Tibial nerve (tissue), 4 donors: ENCODE measurements around the gene ADAMTS17.

Experiments used
- CTCF ChIP-seq, 5 experiments: fragments of 200-600 bp in 3 of 5; fragments of 450-650 bp in 2 of 5; sonication (generic) in 3 of 5; IDR thresholded peaks; one replicate each; pipeline ENCODE4 v1.5.1; 2016 to 2019; ENCODE audit warnings: antibody characterized with exemption in 5 of 5, mild to moderate bottlenecking in 3 of 5, moderate library complexity in 2 of 5
- EP300 ChIP-seq, 2 donors: sonication (generic); formaldehyde crosslinking; IDR thresholded peaks; one replicate each; pipeline ENCODE4 v1.6.1; 2017; ENCODE audit warnings: antibody characterized with exemption in 2 of 2, mild to moderate bottlenecking in 1 of 2
- POLR2A ChIP-seq, 2 donors: fragments of 450-650 bp; IDR thresholded peaks; one replicate each; pipeline ENCODE4 v1.6.1; 2017; ENCODE audit warnings: antibody characterized with exemption in 2 of 2, mild to moderate bottlenecking in 2 of 2, moderate library complexity in 2 of 2

- no peak for TF ChIP-seq CTCF (IDR thresholded peaks at IDR 0.05)
- TF ChIP-seq POLR2A (IDR thresholded peaks at IDR 0.05), result no peak
- TF ChIP-seq EP300 (IDR thresholded peaks at IDR 0.05), result no peak
These were observed 140.1 kb downstream of the ADAMTS17 start for GRCh38 chr15:100201376-100202280.
